ENCODE data around the gene INSRR. TPM values are rescaled to one million over a fixed set of nuclear protein-coding genes. Genes with fewer than 3 reads are reported as not detected.

INSRR gene
- total and polyA plus RNA-seq, 2 of the 4 experiments (the other 2 are of a cell fraction), result not detected

- TF ChIP-seq CTCF (conservative IDR thresholded peaks at IDR 0.05; ENCODE audit: low read depth, low read length) (peak; percentile 34), CHD1 (IDR thresholded peaks at IDR 0.05; ENCODE audit: low read depth, low read length) (no peak)
Measured at GRCh38 chr1:156813750-156814570, 45.0 kb downstream of the INSRR start (continued).

DNA sequence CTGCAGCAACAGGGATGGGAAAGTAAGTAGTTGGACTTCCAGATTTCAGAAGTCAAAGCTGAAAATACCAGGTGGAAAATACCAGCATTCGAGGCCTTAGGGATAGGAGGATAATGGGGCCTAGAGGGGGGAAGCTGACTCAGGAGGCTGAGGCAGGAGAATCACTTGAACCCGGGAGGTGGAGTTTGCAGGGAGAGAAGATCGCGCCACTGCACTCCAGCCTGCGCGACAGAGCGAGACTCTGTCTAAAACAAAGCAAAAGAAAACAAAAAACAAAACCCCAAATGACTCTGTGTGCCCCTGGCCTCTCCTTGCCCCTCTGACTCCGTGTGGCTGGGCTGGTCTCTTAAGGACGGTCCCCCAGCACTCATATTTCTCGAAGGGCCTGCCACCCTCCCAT, 45.6 kb downstream of the INSRR start:
- H3K36me3 ChIP-seq (ENCODE audit: control insufficient read depth, insufficient read depth, low read length), result no peaks in the 10 kb centered on the region
- H3K14ac ChIP-seq (replicated peaks; ENCODE audit: low read depth, low read length), result no peak overlapping the region
- H3K27me3 ChIP-seq (ENCODE audit: control insufficient read depth, insufficient read depth, low read length), result peaks cover 43% of the 10 kb centered on the region
- H3K18ac ChIP-seq (ENCODE audit: low read depth, low read length), result no peak overlapping the region
- no peak overlapping the region for H3K27ac ChIP-seq (ENCODE audit: insufficient read depth, low read length)
- H3K56ac ChIP-seq (ENCODE audit: extremely low read depth, insufficient read depth, low read length), result no peak overlapping the region
- no peak overlapping the region for H4K91ac ChIP-seq (ENCODE audit: insufficient read depth, low read depth, low read length)
- no peak overlapping the region for H2BK15ac ChIP-seq (ENCODE audit: low read depth, low read length)
- no peak overlapping the region for H4K5ac ChIP-seq (ENCODE audit: low read depth, low read length)
- CTCF ChIA-PET, result interaction anchor here (1.2 kb wide), 1 partner anchor 9 kb away, joined by 6 read pairs; no protein-coding TSS in a partner anchor
- peak overlapping the region; percentile 75 for H2AK9ac ChIP-seq (replicated peaks; ENCODE audit: low read depth, low read length, poor library complexity)
- POLR2A ChIA-PET (ENCODE audit: unreplicated experiment), result no interaction called here
- no peak overlapping the region for H3K9ac ChIP-seq (ENCODE audit: low read depth, low read length)
- WGBS, 2 experiments (ENCODE audit: extremely low coverage in 2 of 2, insufficient read length in 1 of 2), result 60% methylated on average over 1 of the region's 10 CpGs; no CpG with 5 or more reads in 1 of the 2 experiments
- H3K4me3 ChIP-seq (ENCODE audit: insufficient read depth, low read depth, low read length), result no peak overlapping the region
- intact Hi-C loops (cut with micrococcal nuclease) (no loop called here), in situ Hi-C loops (cut with MboI; ENCODE audit: low sequenced_read_pairs) (no loop called here), dilution Hi-C loops (cut with HindIII; ENCODE audit: low sequenced_read_pairs, unreplicated experiment) (no loop called here)
- H3K4ac ChIP-seq (ENCODE audit: low read depth, low read length), result no peak overlapping the region
- no peak overlapping the region for H2BK120ac ChIP-seq (ENCODE audit: low read depth, low read length)
- no peaks in the 10 kb centered on the region; the same call in 1 of the 2 replicates for H4K20me1 ChIP-seq (ENCODE audit: insufficient read depth, low read length)
- no peak overlapping the region for H2BK5ac ChIP-seq (ENCODE audit: low read depth, low read length, poor library complexity, severe bottlenecking)
- 0 out of 2 replicates have a peak overlapping the region, but pooled peaks have one; percentile 4 for H3K23ac ChIP-seq (ENCODE audit: low read depth, low read length)
- H3K79me1 ChIP-seq (ENCODE audit: low read depth in 1 of 2, low read length in 2 of 2), result no peaks in the 10 kb centered on the region
- no peak overlapping the region for H2BK20ac ChIP-seq (ENCODE audit: low read depth, low read length)
- peak overlapping the region; percentile 34; the same call in 1 of the 2 replicates for H2AK5ac ChIP-seq (ENCODE audit: low read depth, low read length)
- peaks cover 14% of the 10 kb centered on the region for H3K4me1 ChIP-seq (ENCODE audit: control insufficient read depth, insufficient read depth, low read length)
- ATAC-seq (ENCODE audit: low read depth), result no peak
- no peak overlapping the region; the same call in 1 of the 2 replicates for H3K4me2 ChIP-seq (ENCODE audit: low read depth, low read length)
- BruUV-seq (replicated peaks), result no TSS peak
- DNase-seq, result no peak
- H2AFZ ChIP-seq (replicated peaks; ENCODE audit: low read length, poor library complexity), result peak overlapping the region; percentile 92
- H3K9me3 ChIP-seq (ENCODE audit: control insufficient read depth, insufficient read depth, low read length), result no peaks in the 10 kb centered on the region
- no peak overlapping the region for H4K8ac ChIP-seq (ENCODE audit: low read depth in 2 of 2, low read length in 2 of 2)
- H3K9me1 ChIP-seq (ENCODE audit: insufficient read depth, low read length), result no peaks in the 10 kb centered on the region; the same call in 1 of the 2 replicates
- no peak for TF ChIP-seq MAFK (IDR thresholded peaks at IDR 0.05; ENCODE audit: low read depth, low read length)
- TF ChIP-seq NFE2L2 (IDR thresholded peaks at IDR 0.05; ENCODE audit: low read depth, low read length), result no peak
- TF ChIP-seq BHLHE40 (IDR thresholded peaks at IDR 0.05; ENCODE audit: low read depth, low read length), result no peak
- TF ChIP-seq RCOR1 (IDR thresholded peaks at IDR 0.05; ENCODE audit: insufficient replicate concordance, low read length), result no peak

Measured in IMR-90 (cell line).